Duodenal mucosa (tissue), 2 donors: ENCODE data around the gene SMIM22.

Experiments
- H3K27ac ChIP-seq: one replicate; pipeline ENCODE4 v1.7.0; 2013; ENCODE audit warnings: low read depth, low read length
- H3K27me3 ChIP-seq, 2 donors: one replicate each; pipeline ENCODE4 v1.7.0; 2013; ENCODE audit warnings: low read length in 2 of 2, control low read depth in 1 of 2; ENCODE audit not compliant: insufficient read depth in 2 of 2, control insufficient read depth in 1 of 2
- H3K36me3 ChIP-seq, 2 donors: one replicate each; pipeline ENCODE4 v1.7.0; 2013; ENCODE audit warnings: low read length in 2 of 2, control low read depth in 1 of 2; ENCODE audit not compliant: insufficient read depth in 2 of 2, control insufficient read depth in 1 of 2
- H3K4me1 ChIP-seq, 2 donors: one replicate each; pipeline ENCODE4 v1.7.0; 2013; ENCODE audit warnings: low read length in 2 of 2, control low read depth in 1 of 2; ENCODE audit not compliant: insufficient read depth in 2 of 2, control insufficient read depth in 1 of 2
- H3K4me3 ChIP-seq, 2 donors: one replicate each; pipeline ENCODE4 v1.7.0; 2013; ENCODE audit warnings: low read length in 2 of 2, low read depth in 1 of 2
- H3K9ac ChIP-seq, 2 donors: one replicate each; pipeline ENCODE4 v1.7.0; 2013; ENCODE audit warnings: low read length in 2 of 2, low read depth in 1 of 2
- H3K9me3 ChIP-seq, 2 donors: one replicate each; pipeline ENCODE4 v1.7.0; 2013; ENCODE audit warnings: low read length in 2 of 2, control low read depth in 1 of 2; ENCODE audit not compliant: control insufficient read depth in 1 of 2

Gene SMIM22

GRCh38 chr16:4814542-4815173 lies 19.5 kb downstream of the SMIM22 start:
- Histone ChIP-seq H3K9ac (no peak overlapping the region), H3K27me3 (no peaks in the 10 kb centered on the region), H3K27ac (no peak overlapping the region), H3K9me3 (no peaks in the 10 kb centered on the region), H3K36me3 (peaks cover 36 to 69% of the 10 kb centered on the region in 2 donors), H3K4me1 (no peaks in the 10 kb centered on the region), H3K4me3 (no peak overlapping the region)

GRCh38 chr16:4820652-4821051 lies 25.5 kb downstream of the SMIM22 start:
- Histone ChIP-seq H3K4me1 (no peaks in the 10 kb centered on the region), H3K9ac (no peak overlapping the region), H3K36me3 (peaks cover 27 to 86% of the 10 kb centered on the region in 2 donors), H3K27me3 (no peaks in the 10 kb centered on the region), H3K4me3 (no peak overlapping the region), H3K9me3 (no peaks in the 10 kb centered on the region), H3K27ac (no peak overlapping the region)

- H3K4me3 ChIP-seq, result no peak overlapping the region
- H3K27ac ChIP-seq, result no peak overlapping the region
- H3K4me1 ChIP-seq, result no peaks in the 10 kb centered on the region
- no peak overlapping the region for H3K9ac ChIP-seq
- no peaks in the 10 kb centered on the region for H3K9me3 ChIP-seq
- H3K36me3 ChIP-seq, result peaks cover 44 to 91% of the 10 kb centered on the region in 2 donors
- no peaks in the 10 kb centered on the region for H3K27me3 ChIP-seq
Observed at GRCh38 chr16:4825196-4825595, 30.0 kb downstream of the SMIM22 start.

- no peaks in the 10 kb centered on the region for H3K27me3 ChIP-seq
- H3K4me3 ChIP-seq, result no peak overlapping the region
- H3K27ac ChIP-seq, result no peak overlapping the region
- peaks cover 52 to 91% of the 10 kb centered on the region in 2 donors for H3K36me3 ChIP-seq
- no peak overlapping the region for H3K9ac ChIP-seq
- no peaks in the 10 kb centered on the region for H3K9me3 ChIP-seq
- no peaks in the 10 kb centered on the region for H3K4me1 ChIP-seq
Observed at GRCh38 chr16:4826526-4826925, 31.4 kb downstream of the SMIM22 start.

DNA sequence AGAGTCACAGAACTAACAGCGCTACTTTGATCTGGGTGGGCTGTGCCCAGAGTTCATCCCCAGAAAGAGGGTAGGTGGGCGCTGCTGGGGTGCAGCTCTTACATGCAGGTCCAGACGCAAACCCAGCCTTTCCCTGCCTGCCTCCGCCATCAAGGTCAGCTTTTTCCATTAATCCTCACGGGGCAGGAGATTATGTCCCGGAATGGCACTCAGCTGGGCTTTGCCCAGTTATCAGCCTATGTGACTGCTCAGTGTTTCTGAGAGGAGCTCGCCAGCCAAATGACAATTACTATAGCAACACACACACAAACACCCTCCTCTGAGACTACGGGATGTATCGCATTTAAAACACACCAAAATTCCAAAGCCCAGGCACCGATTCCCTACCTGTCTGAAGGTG lies 31.8 kb downstream of the SMIM22 start:
- Histone ChIP-seq H3K4me3 (no peak overlapping the region), H3K36me3 (peaks cover 53 to 91% of the 10 kb centered on the region in 2 donors), H3K27ac (no peak overlapping the region), H3K4me1 (no peaks in the 10 kb centered on the region), H3K9ac (no peak overlapping the region), H3K27me3 (no peaks in the 10 kb centered on the region), H3K9me3 (no peaks in the 10 kb centered on the region)

DNA sequence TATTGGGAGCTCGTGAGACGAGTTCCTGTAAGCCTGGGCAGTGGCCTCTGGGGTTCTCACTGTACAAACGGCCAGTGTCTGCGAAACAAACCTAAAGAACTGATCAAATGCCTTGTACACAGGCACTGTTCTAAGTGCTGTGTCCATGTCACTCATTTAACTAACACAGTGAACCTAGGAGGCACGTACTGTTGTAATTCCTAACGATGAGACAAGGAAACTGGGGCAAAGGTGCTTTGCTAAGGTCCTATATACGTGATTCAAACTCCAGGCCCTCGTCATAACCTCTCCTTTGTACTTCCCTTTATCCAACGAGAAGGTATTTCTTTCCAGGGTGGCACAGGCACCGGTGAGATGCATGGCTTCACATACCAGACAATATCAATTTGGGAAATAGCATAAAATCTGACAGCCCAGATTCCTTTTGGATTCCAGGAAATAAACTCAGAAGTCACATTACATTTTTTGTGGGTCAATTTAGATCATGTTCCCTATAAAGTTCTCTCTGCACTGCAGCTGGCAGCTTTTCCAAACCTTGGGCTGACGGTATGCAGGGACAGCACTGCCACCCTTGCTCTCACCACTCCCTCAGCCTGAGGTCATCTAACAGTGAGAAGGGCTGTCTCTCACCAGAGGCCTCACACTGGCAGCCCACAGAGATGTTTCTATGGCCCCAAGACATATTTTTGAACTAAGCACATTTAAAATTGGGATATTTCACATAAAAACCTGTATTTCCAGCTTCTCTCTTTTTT lies 33.6 kb downstream of the SMIM22 start:
- Histone ChIP-seq H3K9ac (no peak overlapping the region), H3K9me3 (no peaks in the 10 kb centered on the region), H3K36me3 (peaks cover 57 to 86% of the 10 kb centered on the region in 2 donors), H3K4me1 (peaks cover 10 to 13% of the 10 kb centered on the region in 2 donors), H3K27ac (no peak overlapping the region), H3K27me3 (no peaks in the 10 kb centered on the region), H3K4me3 (no peak overlapping the region)

GRCh38 chr16:4830408-4830807 lies 35.2 kb downstream of the SMIM22 start:
- H3K4me1 ChIP-seq, result peaks cover 16 to 17% of the 10 kb centered on the region in 2 donors
- H3K4me3 ChIP-seq, result no peak overlapping the region
- H3K36me3 ChIP-seq, result peaks cover 45 to 74% of the 10 kb centered on the region in 2 donors
- H3K9ac ChIP-seq, result no peak overlapping the region
- H3K27ac ChIP-seq, result no peak overlapping the region
- no peaks in the 10 kb centered on the region for H3K9me3 ChIP-seq
- no peaks in the 10 kb centered on the region for H3K27me3 ChIP-seq

- H3K27ac ChIP-seq, result no peak overlapping the region
- no peaks in the 10 kb centered on the region for H3K27me3 ChIP-seq
- no peak overlapping the region for H3K4me3 ChIP-seq
- peaks cover 45 to 72% of the 10 kb centered on the region in 2 donors for H3K36me3 ChIP-seq
- no peak overlapping the region for H3K9ac ChIP-seq
- no peaks in the 10 kb centered on the region for H3K9me3 ChIP-seq
- H3K4me1 ChIP-seq, result peaks cover 16 to 17% of the 10 kb centered on the region in 2 donors
Observed at GRCh38 chr16:4831616-4832015, 36.4 kb downstream of the SMIM22 start.

DNA sequence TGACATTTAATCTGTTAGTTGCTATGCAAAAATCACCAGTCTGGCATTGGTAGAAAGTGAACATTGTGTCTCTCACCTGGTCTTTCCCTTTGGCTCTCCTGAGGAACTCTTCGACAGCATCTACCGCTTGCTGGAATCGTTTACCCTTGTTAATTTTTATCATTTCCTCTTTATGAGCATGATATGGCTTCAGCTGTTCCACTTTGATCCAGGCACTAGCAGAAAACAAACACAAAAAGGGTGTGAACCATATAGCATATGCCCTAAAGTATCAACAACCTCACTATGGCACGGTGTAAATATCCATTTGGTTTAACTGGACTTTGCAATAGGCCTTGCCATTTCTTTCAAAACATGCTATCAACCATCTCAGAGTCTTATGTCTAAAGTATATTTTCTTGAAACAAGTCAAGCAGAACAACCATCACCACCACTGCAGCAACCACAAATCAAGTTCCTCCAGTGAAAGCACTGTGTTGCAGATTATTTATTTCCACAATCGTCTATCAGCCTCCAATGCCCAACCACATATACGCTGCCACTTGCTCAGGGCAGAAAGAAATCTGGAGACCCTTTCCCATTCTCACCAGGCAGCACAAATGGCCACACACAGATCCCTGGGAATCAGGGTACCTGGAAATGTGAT lies 37.7 kb downstream of the SMIM22 start:
- Histone ChIP-seq H3K27ac (no peak overlapping the region), H3K27me3 (no peaks in the 10 kb centered on the region), H3K9me3 (no peaks in the 10 kb centered on the region), H3K4me3 (no peak overlapping the region), H3K4me1 (peaks cover 16 to 17% of the 10 kb centered on the region in 2 donors), H3K36me3 (peaks cover 40 to 69% of the 10 kb centered on the region in 2 donors), H3K9ac (no peak overlapping the region)

GRCh38 chr16:4833584-4833983 lies 38.4 kb downstream of the SMIM22 start:
- no peak overlapping the region for H3K9ac ChIP-seq
- H3K9me3 ChIP-seq, result no peaks in the 10 kb centered on the region
- peaks cover 16 to 17% of the 10 kb centered on the region in 2 donors for H3K4me1 ChIP-seq
- no peak overlapping the region for H3K4me3 ChIP-seq
- no peak overlapping the region for H3K27ac ChIP-seq
- peaks cover 39 to 71% of the 10 kb centered on the region in 2 donors for H3K36me3 ChIP-seq
- no peaks in the 10 kb centered on the region for H3K27me3 ChIP-seq
